Muscle of back (tissue), 13 donors: Measurements from ENCODE around the gene RGS12. TPM values are rescaled to one million over a fixed set of nuclear protein-coding genes. Genes with fewer than 3 reads are reported as not detected.

Experiments used
- DNase-seq, 3 donors: peaks; one replicate each; pipeline versions ENCODE4 v3.0.0 to v3.0.0-alpha.2; 2013
- long read RNA-seq, 9 donors: transcript quantifications; one replicate each; lab custom pipeline, GENCODE V29; 2026
- polyA plus RNA-seq, 10 donors: library from polyadenylated mRNA; unstranded; fragments of 120-200 nt; gene quantifications; one replicate each; pipeline ENCODE4 v1.2.1, GENCODE V29; 2013; ENCODE audit not compliant: insufficient read length in 10 of 10

The RGS12 gene, protein sequence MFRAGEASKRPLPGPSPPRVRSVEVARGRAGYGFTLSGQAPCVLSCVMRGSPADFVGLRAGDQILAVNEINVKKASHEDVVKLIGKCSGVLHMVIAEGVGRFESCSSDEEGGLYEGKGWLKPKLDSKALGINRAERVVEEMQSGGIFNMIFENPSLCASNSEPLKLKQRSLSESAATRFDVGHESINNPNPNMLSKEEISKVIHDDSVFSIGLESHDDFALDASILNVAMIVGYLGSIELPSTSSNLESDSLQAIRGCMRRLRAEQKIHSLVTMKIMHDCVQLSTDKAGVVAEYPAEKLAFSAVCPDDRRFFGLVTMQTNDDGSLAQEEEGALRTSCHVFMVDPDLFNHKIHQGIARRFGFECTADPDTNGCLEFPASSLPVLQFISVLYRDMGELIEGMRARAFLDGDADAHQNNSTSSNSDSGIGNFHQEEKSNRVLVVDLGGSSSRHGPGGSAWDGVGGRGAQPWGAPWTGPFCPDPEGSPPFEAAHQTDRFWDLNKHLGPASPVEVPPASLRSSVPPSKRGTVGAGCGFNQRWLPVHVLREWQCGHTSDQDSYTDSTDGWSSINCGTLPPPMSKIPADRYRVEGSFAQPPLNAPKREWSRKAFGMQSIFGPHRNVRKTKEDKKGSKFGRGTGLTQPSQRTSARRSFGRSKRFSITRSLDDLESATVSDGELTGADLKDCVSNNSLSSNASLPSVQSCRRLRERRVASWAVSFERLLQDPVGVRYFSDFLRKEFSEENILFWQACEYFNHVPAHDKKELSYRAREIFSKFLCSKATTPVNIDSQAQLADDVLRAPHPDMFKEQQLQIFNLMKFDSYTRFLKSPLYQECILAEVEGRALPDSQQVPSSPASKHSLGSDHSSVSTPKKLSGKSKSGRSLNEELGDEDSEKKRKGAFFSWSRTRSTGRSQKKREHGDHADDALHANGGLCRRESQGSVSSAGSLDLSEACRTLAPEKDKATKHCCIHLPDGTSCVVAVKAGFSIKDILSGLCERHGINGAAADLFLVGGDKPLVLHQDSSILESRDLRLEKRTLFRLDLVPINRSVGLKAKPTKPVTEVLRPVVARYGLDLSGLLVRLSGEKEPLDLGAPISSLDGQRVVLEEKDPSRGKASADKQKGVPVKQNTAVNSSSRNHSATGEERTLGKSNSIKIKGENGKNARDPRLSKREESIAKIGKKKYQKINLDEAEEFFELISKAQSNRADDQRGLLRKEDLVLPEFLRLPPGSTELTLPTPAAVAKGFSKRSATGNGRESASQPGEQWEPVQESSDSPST (N-terminal part only)
- 10 to 100 TPM; 21.6 to 42.9 (median 31.3) TPM for polyA plus RNA-seq
- long read RNA-seq, donor 1: 0 reads
- long read RNA-seq, donor 2, partial matches to known transcripts: 0 of 1 reads
- long read RNA-seq, donor 2, other reads (novel, unspliced or antisense): 0 of 1 reads
- long read RNA-seq, donor 3: 0 reads
- long read RNA-seq, donor 4: 0 reads
- long read RNA-seq, donor 5, full-length matches to known transcripts: 2 of 2 reads
- long read RNA-seq, donor 5, partial matches to known transcripts: 0 of 2 reads
- long read RNA-seq, donor 5, other reads (novel, unspliced or antisense): 0 of 2 reads
- long read RNA-seq, donor 6: 0 reads
- long read RNA-seq, donor 7: 0 reads
- long read RNA-seq, donor 8: 0 reads
- long read RNA-seq, donor 9: 0 reads

DNA sequence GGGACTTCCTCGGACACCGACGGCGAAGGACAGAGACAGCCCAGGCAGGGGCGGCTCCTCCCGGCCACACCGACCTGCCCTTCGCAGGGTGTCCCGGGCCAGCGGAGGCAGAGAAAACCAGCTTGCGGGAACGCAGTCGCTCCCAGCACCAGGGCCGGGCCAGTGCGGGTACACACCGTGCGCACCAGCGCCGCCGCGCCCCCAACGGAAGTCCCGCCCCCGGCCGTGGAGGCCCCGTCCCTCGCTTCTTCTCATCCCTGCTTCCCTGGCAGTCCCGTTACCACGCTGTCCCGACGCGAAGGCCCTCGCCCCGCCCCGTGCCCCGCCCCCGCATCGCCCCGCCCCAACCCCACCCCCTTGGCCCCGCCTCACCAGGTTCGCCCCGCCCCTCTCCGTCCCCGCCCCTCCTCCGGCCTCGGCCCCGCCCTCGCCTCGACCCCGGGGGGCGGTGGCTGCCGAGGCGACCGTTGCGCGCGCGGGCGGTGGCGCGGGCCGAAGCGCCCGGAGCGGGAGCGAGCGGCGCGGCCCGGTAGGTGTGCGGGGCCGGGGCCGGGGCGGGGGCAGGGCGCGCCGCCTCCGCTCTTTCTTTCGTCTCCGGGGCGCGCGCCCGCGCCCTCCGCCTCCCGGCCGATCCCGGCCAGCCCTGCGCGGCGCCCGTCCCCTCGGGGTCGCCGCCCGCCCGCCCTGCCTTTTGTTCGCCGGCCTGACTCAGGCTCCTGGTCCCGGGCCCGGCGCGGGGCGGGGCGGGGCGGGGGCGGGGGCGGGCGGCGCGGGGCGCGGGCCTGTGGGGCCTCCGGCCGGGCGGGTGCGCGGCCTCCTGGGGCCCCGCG is at the start of gene RGS12:
RGS12 (plus strand) TSS at position 451 of the 830 bp plus-strand sequence. CDS start 23,150 bp downstream, outside the sequence.
- peak; percentile 93 to 97 (median 94) for DNase-seq

- peak in 1 of 3 donors; percentile 42 for DNase-seq
Measured at GRCh38 chr4:3243136-3243780, 49.6 kb upstream of the RGS12 start.

- no peak for DNase-seq
Measured at GRCh38 chr4:3244002-3244401, 48.8 kb upstream of the RGS12 start.

GRCh38 chr4:3244747-3245146 is 48.1 kb upstream of the RGS12 start:
- no peak for DNase-seq

DNA sequence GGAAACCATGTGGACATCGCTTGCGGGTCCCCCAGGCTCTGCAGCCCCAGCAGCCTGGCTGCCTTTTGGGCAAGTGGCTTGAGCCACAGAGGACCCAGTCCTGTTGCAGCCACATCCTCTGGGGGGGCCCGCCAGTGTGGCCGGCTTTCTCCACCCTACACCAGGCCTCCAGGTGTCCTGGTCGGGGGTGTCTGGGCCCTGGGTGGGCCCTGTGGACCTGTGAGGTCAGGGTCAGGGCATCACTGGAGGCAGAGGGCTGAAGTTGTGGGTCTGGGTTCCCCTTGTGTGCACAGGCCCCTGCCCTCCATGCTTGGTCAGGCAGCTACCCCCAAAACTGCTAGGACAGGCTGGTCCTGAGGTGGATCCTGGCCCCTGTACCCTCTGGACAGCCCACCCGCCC is 47.1 kb upstream of the RGS12 start:
- no peak for DNase-seq

DNA sequence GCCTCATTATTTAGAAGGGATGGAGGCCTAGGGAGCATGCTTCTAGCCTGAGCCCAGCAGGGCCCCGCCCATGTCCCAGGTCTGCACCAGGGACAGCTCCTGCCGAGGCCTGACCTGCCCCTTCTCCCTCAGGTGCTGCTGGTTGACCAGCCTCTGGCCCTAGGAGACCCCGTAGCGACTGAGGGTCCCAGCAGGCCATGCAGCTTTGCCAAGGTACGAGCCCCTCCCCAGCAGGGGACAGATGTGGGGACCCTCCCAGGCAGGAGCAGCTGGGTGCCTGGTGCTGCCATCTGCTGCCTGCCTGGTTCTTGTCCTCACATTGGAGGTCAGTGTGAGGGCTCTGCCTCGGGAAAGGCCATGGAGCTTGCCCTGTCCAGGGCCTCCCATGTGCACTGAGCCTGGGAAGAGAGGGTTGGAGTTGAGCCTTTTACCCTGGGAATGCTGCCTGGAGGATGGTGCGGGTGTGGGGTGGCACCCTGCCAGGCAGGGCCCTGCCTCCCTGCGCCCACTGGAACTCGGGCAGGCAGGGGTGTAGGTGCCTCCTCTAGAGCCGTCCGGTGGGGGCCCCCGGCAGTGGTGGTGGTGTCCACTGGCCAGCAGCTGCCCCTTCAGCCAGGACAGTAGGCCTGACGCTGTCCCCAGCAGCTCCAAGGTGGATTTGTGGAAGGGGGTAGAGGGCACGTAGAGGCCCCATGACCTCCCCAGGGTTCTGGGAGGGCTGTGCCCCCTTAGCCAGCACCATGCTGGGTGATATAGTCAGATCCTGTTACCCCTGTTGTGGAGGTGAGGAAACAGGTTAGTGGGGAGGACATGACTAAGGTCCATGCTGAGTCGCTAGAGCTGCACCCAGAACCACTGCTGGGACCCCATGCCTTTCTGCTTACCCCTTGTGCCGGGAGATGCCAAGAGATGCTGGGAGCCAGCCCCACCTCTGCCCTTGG is 46.1 kb upstream of the RGS12 start:
- DNase-seq: no peak

GRCh38 chr4:3247399-3248177 is 45.2 kb upstream of the RGS12 start:
- peak in 1 of 3 donors; percentile 7 for DNase-seq

GRCh38 chr4:3248178-3248480 is 44.7 kb upstream of the RGS12 start:
- DNase-seq: no peak

- peak in 2 of 3 donors; percentile 43 to 72 for DNase-seq
Measured at GRCh38 chr4:3248811-3249661, 43.8 kb upstream of the RGS12 start, which contains the start of gene MSANTD1. MSANTD1 (plus strand) TSS chr4:3249159; CDS start chr4:3249223, 64 bp downstream.

- DNase-seq: peak in 1 of 3 donors; percentile 5
Measured at GRCh38 chr4:3249711-3250437, 42.9 kb upstream of the RGS12 start.

GRCh38 chr4:3250438-3250955 is 42.3 kb upstream of the RGS12 start:
- DNase-seq: peak in 1 of 3 donors; percentile 22

DNA sequence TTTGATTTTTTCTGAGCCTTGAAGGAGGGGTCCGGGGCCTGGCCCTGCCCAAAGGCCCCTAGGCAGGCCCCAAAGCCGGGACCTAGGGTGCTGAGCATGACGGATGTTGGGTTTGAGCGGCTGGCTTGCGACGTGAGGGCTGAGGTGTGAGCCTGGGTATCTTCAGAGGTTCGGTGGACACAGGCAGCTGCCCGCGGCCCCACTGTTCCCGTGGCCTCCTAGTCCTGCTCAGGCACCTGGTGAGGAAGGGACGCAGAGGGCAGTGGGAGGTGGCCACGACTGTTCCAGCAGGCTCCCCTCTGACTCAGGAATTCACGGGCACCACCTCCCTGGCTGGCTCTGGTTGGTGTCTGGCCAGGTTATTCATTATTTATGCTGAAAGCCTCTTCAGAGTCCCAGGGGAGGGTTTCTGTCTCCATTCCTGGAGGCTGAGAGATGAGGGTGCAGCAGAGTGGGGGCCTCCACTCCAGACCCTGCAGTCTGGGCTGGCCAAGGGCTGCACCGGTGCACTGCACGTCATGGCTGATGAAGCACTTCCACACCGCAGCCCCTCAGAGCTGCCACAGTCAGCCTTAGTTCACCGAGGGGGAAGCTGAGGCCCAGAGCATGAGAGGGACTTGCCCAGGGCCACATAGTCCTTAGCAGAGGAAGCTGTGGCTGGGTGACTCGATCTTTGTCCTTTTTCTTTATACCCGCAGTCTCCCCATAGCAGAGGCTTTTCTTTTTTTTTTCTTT is 41.7 kb upstream of the RGS12 start:
- peak in 1 of 3 donors; percentile 1 for DNase-seq

- DNase-seq: peak in 1 of 3 donors; percentile 1
Measured at GRCh38 chr4:3251691-3252479, 40.9 kb upstream of the RGS12 start.

GRCh38 chr4:3252480-3252828 is 40.4 kb upstream of the RGS12 start:
- DNase-seq: peak in 1 of 3 donors; percentile 2
